Vagina (tissue), 2 donors: Measurements from ENCODE around the gene JDP2.

Experiments
- CTCF ChIP-seq, 3 experiments: fragments of 450-650 bp in 2 of 3; fragments of 200-600 bp in 1 of 3; sonication (generic) in 1 of 3; IDR thresholded peaks; one replicate each; pipeline ENCODE4 v1.5.1; 2017 to 2019; ENCODE audit warnings: antibody characterized with exemption in 3 of 3, mild to moderate bottlenecking in 2 of 3, moderate library complexity in 2 of 3
- POLR2A ChIP-seq, 2 donors: fragments of 450-650 bp; IDR thresholded peaks; one replicate each; pipeline ENCODE4 v1.6.1; 2017; ENCODE audit warnings: antibody characterized with exemption in 2 of 2, mild to moderate bottlenecking in 2 of 2, moderate library complexity in 2 of 2
- POLR2AphosphoS5 ChIP-seq, 2 donors: sonication (generic); formaldehyde crosslinking; IDR thresholded peaks; one replicate each; pipeline ENCODE4 v1.9.0; 2017; ENCODE audit warnings: antibody characterized with exemption in 2 of 2, mild to moderate bottlenecking in 2 of 2, low read depth in 1 of 2; ENCODE audit not compliant: insufficient read depth in 1 of 2

GRCh38 chr14:75426332-75427125 lies 1.3 kb upstream of the JDP2 start:
- TF ChIP-seq POLR2AphosphoS5 (IDR thresholded peaks at IDR 0.05; ENCODE audit: insufficient read depth in 1 of 2, low read depth in 1 of 2) (no peak), CTCF (IDR thresholded peaks at IDR 0.05) (no peak), POLR2A (IDR thresholded peaks at IDR 0.05) (no peak)
